Erythroblast (primary cell): ENCODE data around the gene TSPAN32.

ENCODE experiments used
- GATA1 ChIP-seq: IDR thresholded peaks from 2 replicates; pipeline ENCODE4 v1.6.1; 2011; ENCODE audit warnings: low read depth, mild to moderate bottlenecking, control low read depth, low read length, moderate library complexity
- POLR2A ChIP-seq: IDR thresholded peaks from 2 replicates; pipeline ENCODE4 v1.6.1; 2011; ENCODE audit warnings: mild to moderate bottlenecking, low read length

DNA sequence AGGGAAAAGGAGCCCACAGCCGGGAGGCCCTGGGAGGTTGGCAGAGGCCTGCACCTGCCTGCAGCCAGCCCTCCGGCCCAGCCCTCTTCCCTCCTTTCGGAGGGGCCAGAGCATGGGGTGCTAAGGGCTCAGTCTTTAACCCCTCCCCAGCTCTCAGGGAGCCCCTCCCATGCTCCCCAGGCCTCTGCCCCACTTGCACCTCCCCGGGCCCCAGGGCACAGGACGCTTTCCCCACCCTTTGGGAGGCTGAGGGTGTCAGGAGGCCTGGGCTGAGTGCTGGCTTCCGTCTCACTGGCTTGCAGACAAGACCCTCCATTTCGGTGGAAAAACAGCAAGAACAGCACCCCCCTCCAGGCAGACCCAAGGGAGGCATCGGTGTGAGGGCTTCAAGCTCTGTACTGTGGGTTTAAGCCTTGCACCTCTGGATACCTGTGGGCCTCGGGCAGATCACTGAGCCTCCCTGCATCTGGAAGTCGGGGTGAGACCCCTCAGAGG lies 38.7 kb upstream of the TSPAN32 start:
- TF ChIP-seq POLR2A = no peak
- no peak for TF ChIP-seq GATA1
